GM18868 (cell line): ENCODE measurements around the gene CEP162.
A peak's percentile ranks its signal among the peaks of the same experiment; 100 is the strongest.
"Not testable (repeated sequence)": the region's sequence is repeated elsewhere in the genome, so short reads cannot be mapped to it uniquely, and the experiment has no call there.

Source experiments
- ATAC-seq: cut with Tn5 transposase; IDR thresholded peaks from one replicate; pipeline ENCODE4 v1.9.1; 2021; ENCODE audit warnings: mild to moderate bottlenecking, moderate library complexity; ENCODE audit not compliant: unreplicated experiment

Gene CEP162

GRCh38 chr6:84243240-84243639 lies 15.8 kb upstream of the CEP162 start:
- no peak for ATAC-seq

DNA sequence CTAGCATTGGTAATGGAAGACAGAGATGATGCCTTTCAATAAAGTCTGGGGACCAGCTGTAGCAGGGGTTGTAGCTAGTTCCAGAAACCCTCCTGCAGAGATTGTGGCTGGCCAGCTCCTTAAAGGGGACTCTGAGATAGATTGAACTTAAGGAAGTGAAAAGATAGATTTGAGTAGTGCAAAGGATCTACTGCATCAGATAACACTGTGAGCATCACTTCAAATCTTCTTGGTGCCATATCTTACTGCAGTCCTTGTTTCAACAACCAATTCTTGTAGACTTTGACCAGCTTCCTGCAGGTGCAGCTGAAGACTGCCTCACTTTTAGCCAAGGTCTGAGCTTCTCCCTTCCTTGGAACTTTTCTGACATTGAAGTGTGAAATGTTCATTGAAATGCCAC lies 14.8 kb upstream of the CEP162 start:
- ATAC-seq: peak; percentile 89

GRCh38 chr6:84228198-84228543 lies 728 bp upstream of the CEP162 start:
- ATAC-seq: peak; percentile 3

GRCh38 chr6:84227044-84227433 lies 404 bp downstream of the CEP162 start:
- peak; percentile 0 for ATAC-seq

DNA sequence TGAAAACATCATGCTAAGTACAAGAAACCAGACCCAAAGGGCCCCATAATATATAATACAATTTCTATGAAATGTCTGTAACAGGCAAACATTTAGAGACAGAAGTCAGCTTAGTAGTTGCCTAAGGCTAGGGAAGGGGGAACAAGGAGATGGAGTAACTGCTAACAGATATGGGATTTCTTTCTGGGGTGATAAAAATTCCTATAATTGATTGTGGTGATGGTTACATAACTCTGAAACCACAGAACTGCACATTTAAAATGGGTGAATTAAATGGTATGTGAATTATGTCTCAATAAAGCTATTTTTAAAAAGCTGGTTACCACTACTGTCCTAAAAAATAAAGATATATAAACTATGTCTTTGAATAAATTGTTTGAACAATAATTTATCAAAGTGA lies 3.2 kb downstream of the CEP162 start:
- ATAC-seq: no peak

GRCh38 chr6:84223608-84224007 lies 3.8 kb downstream of the CEP162 start:
- not testable (repeated sequence) for ATAC-seq

GRCh38 chr6:84222426-84222825 lies 5.0 kb downstream of the CEP162 start:
- no peak for ATAC-seq

GRCh38 chr6:84220809-84221409 lies 6.5 kb downstream of the CEP162 start:
- peak; percentile 42 for ATAC-seq

DNA sequence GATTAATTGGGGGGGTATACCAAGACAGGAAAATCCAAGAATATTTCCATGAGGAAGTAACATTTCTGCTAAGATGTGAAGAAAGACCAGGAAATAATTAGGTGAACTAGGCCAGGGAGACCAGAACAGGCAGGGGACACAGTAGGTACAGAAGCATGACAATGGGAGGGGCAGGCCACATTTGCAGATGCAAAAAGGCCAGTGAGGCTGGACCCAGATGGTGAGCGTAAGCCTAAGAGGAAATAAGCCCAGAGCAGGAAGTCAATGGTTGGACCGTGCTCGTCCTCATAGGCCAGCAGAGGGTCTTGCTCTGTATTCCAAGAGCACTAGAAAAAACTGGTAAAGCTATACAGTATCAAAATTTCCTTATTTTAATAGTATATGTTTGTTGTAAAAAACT lies 9.4 kb downstream of the CEP162 start:
- ATAC-seq: no peak

DNA sequence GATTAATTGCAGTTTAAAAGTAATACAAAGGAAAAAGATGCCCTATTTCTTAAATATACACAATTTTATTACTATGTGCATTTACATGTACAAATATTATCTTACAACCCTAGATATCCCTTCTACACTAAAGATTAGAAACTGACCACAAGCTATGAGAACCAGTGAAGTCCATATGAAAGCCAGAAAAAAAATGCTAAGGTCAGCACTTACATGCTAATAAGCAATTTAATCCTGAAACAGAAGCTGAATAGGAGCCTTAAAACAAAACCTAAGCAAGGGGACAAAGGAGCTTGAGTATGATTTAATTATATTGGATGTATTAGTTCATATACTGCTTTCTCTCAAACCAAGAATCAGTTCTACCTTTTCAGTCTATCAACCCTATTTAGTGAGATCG lies 14.2 kb downstream of the CEP162 start:
- no peak for ATAC-seq

DNA sequence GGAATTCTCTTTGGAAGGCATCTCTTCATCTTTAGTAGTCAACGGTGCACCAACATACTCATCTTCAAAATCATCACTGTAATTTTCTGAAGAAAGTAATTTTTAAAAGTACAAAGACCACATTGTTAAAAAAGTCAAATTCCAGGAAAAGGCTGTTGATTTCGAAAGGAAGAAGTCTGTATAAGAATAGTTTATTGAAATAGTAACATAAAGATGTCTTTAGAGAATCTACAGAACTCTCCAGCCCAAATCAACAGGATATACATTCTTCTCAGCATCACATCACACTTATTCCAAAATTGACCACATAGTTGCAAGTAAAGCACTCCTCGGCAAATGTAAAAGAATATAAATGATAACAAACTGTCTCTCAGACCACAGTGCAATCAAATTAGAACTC lies 23.4 kb downstream of the CEP162 start:
- ATAC-seq: no peak

GRCh38 chr6:84199987-84200386 lies 27.5 kb downstream of the CEP162 start:
- not testable (repeated sequence) for ATAC-seq

DNA sequence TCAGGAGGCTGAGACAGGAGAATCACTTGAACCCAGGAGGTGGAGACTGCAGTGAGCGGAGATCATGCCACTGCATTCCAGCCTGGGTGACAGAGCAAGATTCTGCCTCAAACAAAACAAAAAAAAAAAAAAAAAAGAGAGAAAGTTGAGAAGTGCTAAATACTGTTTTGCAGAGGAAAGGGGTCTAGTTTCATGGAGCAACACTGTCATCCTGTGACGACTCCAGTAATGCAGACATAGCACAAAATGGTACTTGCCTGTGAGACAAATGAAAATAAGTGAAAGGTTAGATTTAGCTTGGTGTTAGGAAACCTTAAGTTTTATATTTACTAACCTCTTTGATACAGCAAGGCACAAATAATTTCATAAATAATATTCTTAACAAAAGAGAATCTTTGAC lies 29.7 kb downstream of the CEP162 start:
- ATAC-seq: no peak

- ATAC-seq: no peak
These were observed 34.2 kb downstream of the CEP162 start for GRCh38 chr6:84193114-84193708.

DNA sequence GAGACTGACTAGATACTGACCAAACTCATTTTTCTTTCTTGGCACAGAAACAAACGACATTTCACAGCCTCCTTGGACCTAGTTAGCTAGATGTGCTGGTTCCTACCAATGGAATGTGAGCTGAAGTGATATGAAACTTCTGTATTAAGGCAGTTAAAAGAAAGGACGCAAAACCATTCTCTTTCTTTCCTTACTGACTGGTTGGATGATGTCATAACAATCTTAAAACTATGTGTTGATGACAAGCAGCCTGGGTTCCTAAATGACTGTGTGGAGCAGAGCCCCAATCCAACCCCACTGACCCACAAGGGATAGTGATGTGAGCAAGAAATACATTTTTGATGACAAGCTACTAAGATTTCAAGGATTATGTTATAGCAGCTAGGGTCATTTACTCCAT lies 35.6 kb downstream of the CEP162 start:
- ATAC-seq: no peak

DNA sequence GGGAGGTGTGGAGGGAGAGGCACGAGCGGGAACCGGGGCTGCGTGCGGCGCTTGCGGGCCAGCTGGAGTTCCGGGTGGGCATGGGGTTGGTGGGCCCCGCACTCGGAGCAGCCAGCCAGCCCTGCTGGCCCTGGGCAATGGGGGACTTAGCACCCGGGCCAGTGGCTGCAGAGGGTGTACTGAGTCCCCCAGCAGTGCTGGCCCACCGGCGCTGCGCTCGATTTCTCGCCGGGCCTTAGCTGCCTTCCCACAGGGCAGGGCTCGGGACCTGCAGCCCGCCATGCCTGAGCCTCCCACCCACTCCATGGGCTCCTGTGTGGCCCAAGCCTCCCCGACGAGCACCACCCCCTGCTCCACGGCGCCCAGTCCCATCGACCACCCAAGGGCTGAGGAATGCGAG lies 38.1 kb downstream of the CEP162 start:
- not testable (repeated sequence) for ATAC-seq

- no peak for ATAC-seq
These were observed 44.0 kb downstream of the CEP162 start for GRCh38 chr6:84183430-84183829.

DNA sequence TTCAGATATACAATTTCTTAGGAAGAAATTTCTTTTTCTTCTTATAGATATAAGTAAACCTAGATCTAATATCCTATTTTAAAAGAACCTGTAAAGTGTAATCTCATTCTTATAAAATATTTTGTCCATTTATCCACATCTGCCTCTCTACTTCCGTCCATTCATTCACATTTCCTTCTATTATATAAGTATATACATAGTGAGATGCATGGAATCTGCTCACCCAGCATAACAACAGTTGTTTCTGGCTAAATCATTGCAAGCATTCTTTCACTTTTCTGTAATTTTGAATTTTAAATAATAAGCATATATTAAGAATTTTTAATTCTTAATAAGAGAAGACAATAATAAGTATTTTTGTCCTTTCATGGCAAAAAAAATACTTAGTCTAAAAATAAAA lies 45.4 kb downstream of the CEP162 start:
- ATAC-seq: no peak

- ATAC-seq: no peak
These were observed 50.2 kb downstream of the CEP162 start for GRCh38 chr6:84177241-84177640.

- ATAC-seq: no peak
These were observed 54.9 kb downstream of the CEP162 start for GRCh38 chr6:84172574-84172973.

- no peak for ATAC-seq
These were observed 55.4 kb downstream of the CEP162 start for GRCh38 chr6:84172080-84172479.

- no peak for ATAC-seq
These were observed 60.0 kb downstream of the CEP162 start for GRCh38 chr6:84167457-84167856.

DNA sequence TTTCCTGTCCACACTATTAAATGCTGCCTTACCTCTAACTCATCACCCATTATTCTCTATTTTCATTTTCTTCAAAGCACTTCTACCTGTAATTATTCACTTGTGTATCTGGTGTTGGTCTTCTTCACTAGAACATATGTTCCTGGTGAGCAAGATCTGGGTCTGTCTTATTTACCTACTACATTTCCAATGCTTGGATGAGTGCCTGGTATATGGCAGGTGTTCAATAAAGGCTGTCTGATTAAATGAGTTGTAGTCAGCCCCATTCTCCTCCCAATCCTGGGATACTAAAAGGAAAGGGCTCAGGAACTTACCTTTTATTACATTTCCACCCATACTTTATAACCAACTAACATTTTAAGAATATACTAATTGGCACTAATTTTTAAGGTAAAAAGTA lies 61.0 kb downstream of the CEP162 start:
- ATAC-seq: no peak
